NCI-H2227 treated with DMSO at 0.1 percent for 48 hours (cell line): ENCODE data around the gene CHMP1B.

ENCODE experiments used
- DNase-seq: peaks from one replicate; lab custom pipeline; 2025; lab: John Stamatoyannopoulos, UW

Gene CHMP1B

DNA sequence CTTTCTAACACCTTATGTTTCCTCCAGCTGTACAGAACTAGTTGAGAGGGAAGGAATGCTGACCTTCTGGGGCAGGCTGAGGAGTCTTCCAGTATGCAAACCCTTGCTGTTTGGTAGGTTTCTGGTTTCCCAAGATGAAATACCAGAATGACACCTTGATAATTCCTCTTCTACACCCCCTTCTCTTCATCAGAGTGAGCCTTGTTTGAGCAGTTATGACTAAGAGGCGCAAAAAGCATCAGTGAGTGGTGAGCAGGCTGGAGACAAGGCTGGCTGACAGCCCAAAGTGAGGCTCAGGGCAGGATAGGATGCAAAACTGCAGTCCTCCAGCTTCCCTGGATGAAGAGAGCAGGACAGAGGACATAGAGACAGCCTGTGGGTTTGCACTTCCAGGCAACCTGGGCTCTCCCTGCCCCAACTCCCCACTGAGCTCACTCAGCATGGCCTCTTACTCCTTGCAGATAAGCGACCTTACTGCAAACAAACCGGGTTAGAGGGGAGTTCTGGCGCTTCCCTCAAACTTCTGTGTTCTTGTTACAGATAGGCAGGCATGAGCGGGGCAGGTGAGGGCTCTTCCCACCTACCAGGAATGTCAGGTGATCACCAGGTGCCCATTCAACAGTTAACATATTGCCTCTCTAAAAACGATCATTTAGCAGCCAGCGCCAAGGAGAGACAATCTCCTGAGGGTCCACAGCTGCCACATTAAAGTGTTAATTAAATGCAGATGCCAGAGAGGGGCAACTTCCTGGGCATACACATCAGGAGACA, 51.5 kb downstream of the CHMP1B start:
- no peak for DNase-seq
